ENCODE data around the gene LRP1B.

Gene LRP1B

DNA sequence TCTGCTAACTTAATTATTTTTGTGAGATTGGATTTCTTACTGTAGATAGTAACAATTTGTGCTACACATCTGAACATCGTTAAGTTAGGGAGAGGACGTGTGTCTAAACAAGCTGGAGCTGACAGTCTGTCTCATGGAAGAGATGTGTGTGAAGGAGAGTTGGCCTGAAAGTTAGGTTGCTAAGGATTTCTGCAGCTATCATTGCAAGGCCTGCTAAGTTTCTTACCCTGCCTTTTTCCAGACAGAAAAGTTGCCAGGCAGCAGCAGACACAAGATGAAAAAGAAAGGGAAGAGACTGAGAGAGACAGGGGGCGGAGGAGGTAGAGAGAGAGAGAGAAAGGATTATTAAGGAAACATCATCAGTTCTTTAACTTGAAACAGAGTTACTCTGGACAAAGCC, 4.1 kb upstream of the LRP1B start:
- TF ChIP-seq GATA3 (IDR thresholded peaks at IDR 0.05; ENCODE audit: low read depth, low read length): no peak
- no peak for TF ChIP-seq GATA2 (IDR thresholded peaks at IDR 0.05; ENCODE audit: low read depth, low read length)

DNA sequence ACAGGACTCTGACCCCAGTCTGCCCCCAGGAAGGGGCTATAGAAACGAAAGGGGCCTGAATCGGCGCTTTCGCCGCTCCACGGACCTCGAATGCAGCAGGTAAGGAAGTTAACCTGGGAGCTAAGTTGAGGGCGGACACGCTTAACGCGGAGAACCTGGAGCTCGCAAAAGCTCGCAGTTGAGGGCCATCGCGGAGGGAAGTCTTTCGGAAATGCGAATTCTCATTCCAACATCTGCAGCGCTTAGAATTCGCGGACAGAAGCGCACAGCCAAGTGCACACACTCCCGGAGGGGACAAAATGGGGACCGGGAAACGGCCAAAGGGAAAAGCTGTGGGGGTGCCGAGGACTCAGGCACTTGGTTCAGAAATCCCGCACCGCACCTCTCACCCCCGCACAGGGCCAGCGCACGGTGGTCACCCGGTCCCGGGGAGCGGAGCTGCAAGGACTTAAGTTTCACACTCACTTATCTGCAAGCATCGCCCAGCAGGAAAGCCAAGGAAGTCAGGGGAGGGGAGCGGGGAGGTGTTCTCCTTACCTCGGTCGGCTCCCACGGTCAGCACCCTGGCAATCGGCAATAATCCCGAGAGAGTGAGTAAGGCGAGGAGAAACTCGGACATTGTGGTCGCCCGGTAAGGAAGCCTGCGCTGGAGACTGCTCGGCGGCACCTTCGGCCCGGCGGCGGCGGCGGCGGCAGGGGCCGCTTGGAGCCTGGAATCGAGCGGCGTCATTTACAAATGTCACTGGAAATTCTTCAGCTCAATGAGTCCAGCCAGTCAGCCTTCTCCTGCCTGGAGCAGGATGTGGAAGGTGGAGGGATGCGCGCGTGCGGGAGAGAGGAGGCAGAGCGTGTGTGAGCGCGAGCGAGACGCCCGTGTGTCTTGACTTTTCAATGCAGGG, 456 bp downstream of the LRP1B start:
- no peak; the same call in 1 of the 2 replicates for TF ChIP-seq GATA2 (IDR thresholded peaks at IDR 0.05; ENCODE audit: low read depth, low read length)
- no peak for TF ChIP-seq GATA3 (IDR thresholded peaks at IDR 0.05; ENCODE audit: low read depth, low read length)

DNA sequence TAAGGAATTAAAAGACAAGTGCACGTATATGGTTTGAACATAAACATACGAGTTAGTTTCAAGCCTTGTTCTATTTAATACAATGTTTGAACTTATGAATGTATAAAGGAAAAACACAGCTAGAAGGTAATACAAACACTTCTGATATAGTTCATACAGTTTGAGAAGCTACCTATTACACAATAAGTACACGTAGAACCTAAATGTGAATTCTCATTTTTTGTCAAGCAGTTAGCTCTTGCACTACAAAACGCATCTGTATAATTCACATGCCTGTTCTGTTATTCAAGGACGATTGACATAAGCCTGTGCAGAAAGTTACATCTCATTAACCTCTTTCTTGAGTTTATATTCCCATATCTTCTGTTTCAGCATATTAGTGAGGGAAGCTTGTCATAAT, 2.7 kb downstream of the LRP1B start:
- TF ChIP-seq GATA3 (IDR thresholded peaks at IDR 0.05; ENCODE audit: low read depth, low read length) (no peak), GATA2 (IDR thresholded peaks at IDR 0.05; ENCODE audit: low read depth, low read length) (no peak)

DNA sequence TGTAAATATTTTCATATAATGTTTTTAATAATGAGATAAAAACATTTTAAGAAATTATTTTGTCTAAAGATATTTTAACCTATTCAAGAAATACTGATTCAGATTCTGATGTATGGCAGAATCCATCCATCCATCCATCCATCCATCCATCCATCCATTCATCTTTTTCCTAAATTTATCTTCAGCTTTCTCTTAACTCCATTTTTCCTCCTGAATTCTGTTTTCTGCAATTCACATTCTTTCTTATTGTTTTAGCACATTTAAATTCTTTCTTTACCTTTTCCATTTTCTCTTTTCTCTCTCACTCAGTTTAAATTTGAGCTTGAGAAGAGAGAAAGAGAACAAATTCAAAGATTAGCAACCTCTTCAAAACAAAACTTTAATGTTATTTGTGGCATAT, 3.6 kb downstream of the LRP1B start:
- TF ChIP-seq GATA2 (IDR thresholded peaks at IDR 0.05; ENCODE audit: low read depth, low read length): no peak
- TF ChIP-seq GATA3 (IDR thresholded peaks at IDR 0.05; ENCODE audit: low read depth, low read length): no peak

DNA sequence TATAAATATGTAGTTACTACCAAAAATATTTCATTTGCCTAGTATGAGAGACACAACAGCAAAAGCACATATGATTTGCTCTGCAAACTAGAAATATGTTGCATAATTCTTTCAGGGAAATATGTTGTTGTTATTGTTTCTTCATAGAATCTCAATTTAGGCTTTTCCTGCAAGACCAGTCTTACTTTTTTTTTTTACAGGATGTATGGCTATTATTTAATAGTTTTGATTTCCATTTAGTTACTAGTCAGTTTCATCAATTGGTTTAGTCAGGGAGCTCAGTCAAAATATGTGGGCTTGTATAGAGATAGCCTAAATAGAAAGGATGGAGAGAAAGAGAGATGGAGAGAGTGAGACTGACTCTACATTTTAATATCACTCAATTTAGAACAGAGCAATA, 6.1 kb downstream of the LRP1B start:
- TF ChIP-seq GATA2 (IDR thresholded peaks at IDR 0.05; ENCODE audit: low read depth, low read length) (no peak), GATA3 (IDR thresholded peaks at IDR 0.05; ENCODE audit: low read depth, low read length) (no peak)

DNA sequence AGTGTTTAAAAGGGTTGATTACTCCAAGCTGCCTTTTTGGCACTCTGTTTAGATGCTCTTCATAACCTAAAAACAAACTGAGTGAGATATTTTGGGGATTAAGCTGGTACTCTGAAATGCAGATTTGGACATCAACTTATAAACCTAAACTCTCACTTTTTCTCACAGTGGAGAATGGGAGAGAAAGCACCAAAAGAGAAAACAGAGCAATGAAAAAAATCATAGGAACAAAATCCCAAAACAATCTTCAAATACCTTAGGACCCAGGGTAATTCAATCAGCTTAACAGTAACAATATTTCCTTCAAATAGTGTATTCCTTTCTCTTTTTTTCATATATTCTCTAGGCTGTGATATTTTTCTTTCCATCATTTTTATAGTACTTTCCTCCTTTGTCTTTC, 11.5 kb downstream of the LRP1B start:
- TF ChIP-seq GATA2 (IDR thresholded peaks at IDR 0.05; ENCODE audit: low read depth, low read length) (no peak), GATA3 (IDR thresholded peaks at IDR 0.05; ENCODE audit: low read depth, low read length) (no peak)

DNA sequence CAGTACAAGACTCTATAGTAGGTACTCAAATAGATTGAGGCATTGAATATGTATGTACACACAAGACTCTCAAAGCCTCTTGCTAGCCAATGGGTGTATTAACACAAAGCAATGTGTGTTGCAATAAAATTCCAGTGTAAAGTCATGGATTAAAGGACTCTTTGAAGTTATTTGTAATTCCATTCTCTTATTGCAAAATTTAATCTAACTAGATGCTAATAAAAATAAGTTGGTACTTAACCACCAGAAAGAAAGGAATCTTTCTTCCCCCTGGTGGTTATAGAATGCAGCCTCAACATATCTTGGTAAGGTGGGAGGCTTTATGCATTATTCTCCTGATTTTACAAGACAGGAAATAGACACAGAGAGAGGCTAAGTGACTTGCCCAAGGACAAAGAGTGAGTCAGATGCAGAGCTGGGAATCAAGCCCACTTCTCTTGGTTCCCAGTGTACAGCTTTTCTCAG, 18.0 kb downstream of the LRP1B start:
- TF ChIP-seq GATA3 (IDR thresholded peaks at IDR 0.05; ENCODE audit: low read depth, low read length): no peak
- no peak for TF ChIP-seq GATA2 (IDR thresholded peaks at IDR 0.05; ENCODE audit: low read depth, low read length)

DNA sequence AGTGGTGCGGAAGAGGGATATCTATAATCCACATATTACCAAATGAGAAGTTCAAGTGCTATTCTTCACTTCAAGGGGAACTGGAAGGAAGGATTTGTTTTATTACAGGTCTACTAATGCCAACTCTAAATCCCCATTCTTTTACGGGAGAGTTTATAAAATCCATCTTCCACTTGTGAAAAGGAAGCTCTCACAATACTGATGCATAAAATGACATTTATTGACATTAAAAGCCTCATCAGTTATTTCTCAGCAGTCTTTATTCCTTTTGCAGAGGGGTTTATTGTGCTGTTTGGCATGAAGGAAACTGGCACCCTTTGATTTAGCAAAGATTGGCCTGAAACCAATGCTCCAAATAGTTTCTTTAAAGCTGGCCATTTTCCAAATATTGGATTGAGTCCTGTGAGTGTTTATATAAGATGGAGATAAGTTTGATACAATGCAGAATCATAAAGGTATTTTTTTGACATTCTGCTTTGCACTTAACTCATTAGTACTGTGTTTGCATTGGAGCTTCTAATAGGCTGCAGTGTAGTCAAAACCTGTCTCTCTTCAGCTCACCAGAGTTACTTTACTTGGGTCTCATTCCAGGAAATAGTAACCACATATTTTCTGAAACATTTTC, 26.6 kb downstream of the LRP1B start:
- TF ChIP-seq GATA2 (IDR thresholded peaks at IDR 0.05; ENCODE audit: low read depth, low read length) (no peak), GATA3 (IDR thresholded peaks at IDR 0.05; ENCODE audit: low read depth, low read length) (no peak)

DNA sequence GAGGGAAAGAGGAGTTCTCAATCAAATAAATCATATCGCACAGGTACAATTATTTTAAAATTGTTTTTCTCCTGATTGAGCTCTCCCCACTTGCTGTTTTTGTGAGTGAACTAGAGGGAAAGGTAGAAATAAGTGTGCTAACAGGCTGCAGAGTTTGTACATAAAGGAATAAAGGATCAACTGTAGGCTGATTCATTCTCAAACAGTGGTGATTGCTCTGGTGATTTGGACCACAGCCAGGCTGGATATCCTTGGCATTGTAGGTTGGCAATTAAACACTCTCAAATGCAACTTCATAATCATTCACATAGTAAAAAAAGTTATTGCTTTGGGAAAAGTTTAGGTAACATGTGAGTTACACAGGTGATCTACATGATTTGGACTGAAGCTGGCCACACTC, 29.8 kb downstream of the LRP1B start:
- TF ChIP-seq GATA2 (IDR thresholded peaks at IDR 0.05; ENCODE audit: low read depth, low read length) (no peak), GATA3 (IDR thresholded peaks at IDR 0.05; ENCODE audit: low read depth, low read length) (no peak)

DNA sequence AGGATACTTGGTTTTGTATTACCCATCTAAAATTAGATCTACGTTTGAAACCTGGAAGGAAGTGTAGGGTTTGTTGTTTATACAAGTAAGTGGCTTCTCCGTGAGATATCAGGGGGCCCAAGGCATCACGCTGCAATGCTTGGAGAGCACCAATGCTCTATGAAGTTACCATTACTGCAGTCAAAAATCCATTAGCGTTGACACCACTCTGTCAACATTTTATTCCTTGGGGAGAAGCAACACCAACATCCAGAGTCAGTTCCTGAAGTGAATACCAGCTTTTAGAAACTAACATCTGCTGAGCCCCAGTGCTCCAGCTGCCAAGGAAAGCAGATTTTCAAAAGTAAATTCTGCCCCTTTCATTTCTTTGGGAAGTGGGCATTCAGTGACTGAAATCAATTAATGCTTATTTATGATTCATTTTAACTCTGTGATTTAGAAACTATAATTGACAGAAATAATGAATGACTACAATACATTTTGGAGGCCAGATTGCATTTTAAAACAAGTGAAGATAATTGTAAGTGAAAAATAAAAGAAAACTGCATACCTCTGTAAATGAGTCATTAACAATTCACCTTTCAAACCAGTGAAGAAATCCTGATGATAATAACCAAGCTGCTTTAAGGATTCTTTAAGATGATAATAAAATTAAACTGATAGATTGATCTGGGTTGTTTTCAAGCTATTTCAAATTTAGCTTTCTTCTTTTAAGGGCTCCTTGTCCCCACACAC, 30.5 kb downstream of the LRP1B start:
- TF ChIP-seq GATA3 (IDR thresholded peaks at IDR 0.05; ENCODE audit: low read depth, low read length) (no peak), GATA2 (IDR thresholded peaks at IDR 0.05; ENCODE audit: low read depth, low read length) (no peak)

DNA sequence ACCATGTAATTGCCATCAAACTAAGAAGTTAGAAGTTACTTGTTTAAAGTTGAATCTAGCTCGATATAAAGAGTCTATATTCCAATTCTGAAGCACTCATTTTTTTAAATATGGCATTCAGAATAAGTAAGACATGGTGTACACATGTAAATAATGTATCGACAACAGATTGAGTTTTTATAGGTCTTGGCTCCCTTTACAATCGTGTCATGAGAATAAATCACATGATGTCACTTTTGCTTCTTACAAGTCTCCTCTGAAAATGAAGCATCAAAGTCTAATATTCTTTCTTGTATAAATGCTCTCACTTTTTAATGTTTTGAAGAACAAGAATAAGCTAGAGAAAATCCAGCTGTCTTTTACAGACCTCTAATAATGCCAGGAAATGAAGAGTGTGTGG, 33.1 kb downstream of the LRP1B start:
- TF ChIP-seq GATA3 (IDR thresholded peaks at IDR 0.05; ENCODE audit: low read depth, low read length) (no peak), GATA2 (IDR thresholded peaks at IDR 0.05; ENCODE audit: low read depth, low read length) (no peak)

DNA sequence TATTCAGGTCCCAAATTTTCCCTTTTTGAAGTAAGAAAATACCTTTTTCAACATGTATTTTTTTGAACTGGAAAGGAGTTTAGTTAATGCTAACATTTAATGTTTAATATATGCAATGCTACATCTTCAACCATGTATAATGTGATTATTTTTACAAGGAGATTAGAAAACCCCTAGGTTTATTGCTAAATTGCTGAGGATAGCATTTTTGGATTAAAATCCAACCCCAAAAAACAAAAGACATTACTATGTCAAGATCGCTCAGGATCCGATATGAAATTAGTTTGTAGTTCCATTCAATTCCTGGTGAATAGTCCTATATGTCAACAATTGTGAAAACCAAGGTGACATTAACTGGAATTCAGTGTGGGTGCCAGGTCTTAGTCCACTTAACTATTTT, 35.2 kb downstream of the LRP1B start:
- TF ChIP-seq GATA2 (IDR thresholded peaks at IDR 0.05; ENCODE audit: low read depth, low read length) (no peak), GATA3 (IDR thresholded peaks at IDR 0.05; ENCODE audit: low read depth, low read length) (no peak)

DNA sequence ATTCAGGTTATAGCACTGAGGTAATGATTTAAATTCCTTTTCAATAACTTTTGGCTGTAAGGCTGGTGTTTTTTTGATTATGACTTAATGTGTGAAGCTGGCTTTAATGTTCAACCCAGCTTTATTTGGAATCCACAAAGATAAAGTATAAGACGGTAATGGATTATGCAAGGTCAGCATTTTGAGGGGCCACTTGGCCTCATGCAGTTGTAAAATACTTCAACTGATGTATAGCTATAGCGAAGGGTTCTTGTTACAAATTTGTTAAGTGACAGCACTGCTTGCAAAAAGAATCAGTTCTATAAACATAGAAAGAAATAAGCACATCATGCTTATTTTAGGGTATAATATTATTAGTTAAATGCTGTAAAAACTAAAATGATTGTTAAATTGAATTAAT, 36.6 kb downstream of the LRP1B start:
- no peak for TF ChIP-seq GATA2 (IDR thresholded peaks at IDR 0.05; ENCODE audit: low read depth, low read length)
- no peak for TF ChIP-seq GATA3 (IDR thresholded peaks at IDR 0.05; ENCODE audit: low read depth, low read length)

DNA sequence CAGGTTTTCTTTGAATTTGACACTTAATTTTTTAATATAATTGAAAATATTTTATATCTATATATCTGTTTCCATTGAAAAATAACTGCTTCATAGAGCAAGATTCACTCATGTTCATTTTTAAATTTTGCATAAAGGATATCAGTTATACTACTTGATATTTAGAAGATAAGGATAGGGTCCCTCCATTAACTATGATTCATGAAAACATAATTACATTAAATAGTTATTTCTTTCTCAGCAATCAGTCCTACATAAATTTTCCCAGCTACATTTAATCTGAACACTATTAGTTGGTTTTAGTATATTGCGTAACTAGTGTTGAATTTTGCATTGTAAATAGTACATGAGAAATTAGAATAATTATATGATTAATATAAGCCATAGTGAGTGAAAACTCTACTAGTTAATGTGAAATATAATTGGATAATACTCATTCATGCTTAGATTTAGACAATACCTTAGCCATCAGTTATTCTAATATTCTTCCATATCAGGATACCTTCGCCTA, 42.7 kb downstream of the LRP1B start:
- TF ChIP-seq GATA2 (IDR thresholded peaks at IDR 0.05; ENCODE audit: low read depth, low read length): no peak
- no peak for TF ChIP-seq GATA3 (IDR thresholded peaks at IDR 0.05; ENCODE audit: low read depth, low read length)
